Placental epithelial cell (primary cell): Measurements from ENCODE around the gene CALHM4. TPM values are rescaled to one million over a fixed set of nuclear protein-coding genes. Genes with fewer than 3 reads are reported as not detected.

ENCODE experiments used
- total RNA-seq: library from RNA; depleted of rRNA; stranded (reverse); fragments of >200 nt; gene quantifications from 2 replicates; pipeline ENCODE4 v1.2.3, GENCODE V29; 2012

The CALHM4 gene
- not detected in 2 replicates for total RNA-seq

GRCh38 chr6:116553451-116553850 is at the start of gene CALHM4:
TSS of gene CALHM4 (plus strand) at chr6:116553751. CDS start at chr6:116553794, 43 bp downstream.

GRCh38 chr6:116511424-116512110 is 42.0 kb upstream of the CALHM4 start, which contains the start of gene CALHM5:
TSS of gene CALHM5 (plus strand) at chr6:116511639. CDS start at chr6:116511697, 58 bp downstream.

GRCh38 chr6:116545651-116546050 is 7.9 kb upstream of the CALHM4 start, which contains the start of gene TRAPPC3L:
TSS of gene TRAPPC3L (minus strand) at chr6:116545684. CDS start at chr6:116545514, 170 bp downstream.

GRCh38 chr6:116570856-116571682 is 17.5 kb downstream of the CALHM4 start, which contains the start of gene RWDD1:
TSS of gene RWDD1 (plus strand) at chr6:116571504. CDS start at chr6:116571583, 79 bp downstream.

Other genes starting within 250 kb of the CALHM4 start
- gene DSE, start 182.8 kb upstream of the CALHM4 start, total RNA-seq: 47.1 and 84.7 TPM in 2 replicates
- 0.79 and 0.98 TPM in 2 replicates for gene CALHM6, start 92.4 kb upstream of the CALHM4 start, total RNA-seq
- under 0.01 and 0.22 TPM in 2 replicates for gene CALHM5, start 42.1 kb upstream of the CALHM4 start, total RNA-seq
- gene TRAPPC3L, start 8.1 kb upstream of the CALHM4 start, total RNA-seq: not detected in 2 replicates
- 22.4 and 32.5 TPM in 2 replicates for gene RWDD1, start 17.8 kb downstream of the CALHM4 start, total RNA-seq
- gene RSPH4A, start 62.7 kb downstream of the CALHM4 start, total RNA-seq: under 0.01 and 0.22 TPM in 2 replicates
- 10.6 and 12.0 TPM in 2 replicates for gene ZUP1, start 115.0 kb downstream of the CALHM4 start, total RNA-seq
- gene KPNA5, start 127.5 kb downstream of the CALHM4 start, total RNA-seq: 2.7 and 5.4 TPM in 2 replicates
- not detected in 2 replicates for gene FAM162B, start 212.0 kb downstream of the CALHM4 start, total RNA-seq